Measurements from ENCODE around the gene PLIN4. TPM values are rescaled to one million over a fixed set of nuclear protein-coding genes. Genes with fewer than 3 reads are reported as not detected.
A peak's percentile ranks its signal among the peaks of the same experiment; 100 is the strongest.

PLIN4 gene
- total and polyA plus RNA-seq, 9 of the 15 experiments (the other 6 are each of a cell fraction or from before 2014, with no cell fraction given), result 0.04 to 0.16 (median 0.07) TPM; not detected in 3

GRCh38 chr19:4471403-4472173, 46.7 kb downstream of the PLIN4 start (continued):
- TF ChIP-seq GTF3C2 (IDR thresholded peaks at IDR 0.05; ENCODE audit: borderline replicate concordance, extremely low read depth, insufficient read length), result no peak
- no peak for TF ChIP-seq THAP7 (CRISPR knock-in tag; IDR thresholded peaks at IDR 0.05)
- no peak for TF ChIP-seq TAF9B (IDR thresholded peaks at IDR 0.05; ENCODE audit: partially characterized antibody)
- TF ChIP-seq ZNF449 (CRISPR knock-in tag; IDR thresholded peaks at IDR 0.05), result no peak
- TF ChIP-seq ZBTB34 (CRISPR knock-in tag; IDR thresholded peaks at IDR 0.05), result no peak
- TF ChIP-seq GTF2A2 (tag; IDR thresholded peaks at IDR 0.05), result no peak; the same call in 1 of the 2 replicates
- TF ChIP-seq KAT8 (IDR thresholded peaks at IDR 0.05; ENCODE audit: low read depth), result no peak
- TF ChIP-seq CEBPZ (IDR thresholded peaks at IDR 0.05; ENCODE audit: borderline replicate concordance, low read depth, low read length), result peak; percentile 94
- peak; percentile 72 for TF ChIP-seq ATF7 (IDR thresholded peaks at IDR 0.05)
- no peak for TF ChIP-seq EHMT2 (IDR thresholded peaks at IDR 0.05)

All from K562 (cell line).